Ishikawa (cell line): Measurements from ENCODE around the gene TAF3.

Experiments used
- CEBPB ChIP-seq: IDR thresholded peaks from 2 replicates; pipeline ENCODE4 v1.6.1; 2012
- CREB1 ChIP-seq: IDR thresholded peaks from 2 replicates; pipeline ENCODE4 v1.6.1; 2012; ENCODE audit warnings: low read depth
- EP300 ChIP-seq: IDR thresholded peaks from 2 replicates; pipeline ENCODE4 v1.6.1; 2012; ENCODE audit warnings: borderline replicate concordance
- FOXM1 ChIP-seq: IDR thresholded peaks from 2 replicates; pipeline ENCODE4 v1.6.1; 2012; ENCODE audit warnings: low read depth, borderline replicate concordance
- MAX ChIP-seq: IDR thresholded peaks from 2 replicates; pipeline ENCODE4 v1.6.1; 2012
- NFIC ChIP-seq: IDR thresholded peaks from 2 replicates; pipeline ENCODE4 v1.6.1; 2012
- RAD21 ChIP-seq: IDR thresholded peaks from 2 replicates; pipeline ENCODE4 v1.6.1; 2012; ENCODE audit warnings: low read depth
- REST ChIP-seq: IDR thresholded peaks from 2 replicates; pipeline ENCODE4 v1.6.1; 2012; ENCODE audit warnings: low read depth, mild to moderate bottlenecking
- TAF1 ChIP-seq: IDR thresholded peaks from 2 replicates; pipeline ENCODE4 v1.6.1; 2012; ENCODE audit warnings: low read depth, mild to moderate bottlenecking
- TCF12 ChIP-seq: IDR thresholded peaks from 2 replicates; pipeline ENCODE4 v1.6.1; 2012; ENCODE audit warnings: low read depth
- TEAD4 ChIP-seq: IDR thresholded peaks from 2 replicates; pipeline ENCODE4 v1.6.1; 2012
- USF1 ChIP-seq: IDR thresholded peaks from 2 replicates; pipeline ENCODE4 v1.6.1; 2012
- YY1 ChIP-seq: IDR thresholded peaks from 2 replicates; pipeline ENCODE4 v1.6.1; 2012; ENCODE audit warnings: low read depth
- ZBTB7A ChIP-seq: IDR thresholded peaks from 2 replicates; pipeline ENCODE4 v1.6.1; 2012; ENCODE audit warnings: low read depth

DNA sequence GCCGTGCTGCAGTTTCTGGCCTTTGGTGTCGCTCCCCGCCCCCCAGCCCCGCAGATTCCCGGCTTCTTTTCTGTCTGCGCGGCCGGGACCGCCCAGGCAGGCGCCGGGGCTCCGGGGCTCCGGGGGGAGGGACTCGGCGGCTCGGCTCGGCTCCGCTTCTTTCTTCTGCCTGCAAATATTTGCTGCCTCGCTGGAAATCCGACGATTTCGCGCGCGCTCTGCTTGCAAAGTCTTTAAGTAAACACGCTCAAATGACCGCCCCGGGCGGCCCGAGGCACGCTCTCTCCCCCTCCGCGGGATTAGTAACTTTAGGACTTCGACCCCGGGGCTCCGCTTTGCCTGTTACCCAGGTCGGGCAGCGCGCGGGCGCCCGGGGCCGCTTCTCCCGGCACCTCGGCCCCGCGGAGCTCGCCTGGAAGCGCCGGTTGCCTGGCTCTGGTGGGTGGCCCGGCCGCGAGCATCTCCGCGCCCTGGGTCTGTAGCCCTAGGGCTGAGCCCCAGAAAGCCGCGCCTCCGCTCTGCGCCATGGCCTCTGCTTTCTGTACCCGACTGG is 232.3 kb downstream of the TAF3 start:
- TF ChIP-seq REST, result no peak
- TF ChIP-seq NFIC, result no peak
- TF ChIP-seq YY1, result no peak
- TF ChIP-seq CREB1, result no peak
- TF ChIP-seq FOXM1, result no peak
- no peak for TF ChIP-seq RAD21
- TF ChIP-seq EP300, result no peak
- no peak for TF ChIP-seq TCF12
- TF ChIP-seq MAX, result no peak
- TF ChIP-seq USF1, result no peak
- TF ChIP-seq TAF1, result no peak
- TF ChIP-seq ZBTB7A, result no peak
- TF ChIP-seq TEAD4, result no peak
- TF ChIP-seq CEBPB, result no peak
